Activated naive CD4-positive, alpha-beta T cell treated with anti-CD3 and anti-CD28 coated beads, Interleukin-2, amount 50 U/mL, for 24 hours (primary cell): Measurements from ENCODE around the gene URM1.

Experiments
- H3K27ac Mint-ChIP-seq: one replicate; pipeline ENCODE4 v1.8.0; 2021; ENCODE audit warnings: mild to moderate bottlenecking, mixed read lengths
- H3K27me3 Mint-ChIP-seq: one replicate; pipeline ENCODE4 v1.8.0; 2021; ENCODE audit warnings: mixed read lengths
- H3K36me3 Mint-ChIP-seq: one replicate; pipeline ENCODE4 v1.8.0; 2021; ENCODE audit warnings: mixed read lengths
- H3K4me1 Mint-ChIP-seq: one replicate; pipeline ENCODE4 v1.8.0; 2021; ENCODE audit warnings: mixed read lengths
- H3K4me3 Mint-ChIP-seq: one replicate; pipeline ENCODE4 v1.8.0; 2021; ENCODE audit warnings: mild to moderate bottlenecking, mixed read lengths
- H3K9me3 Mint-ChIP-seq: one replicate; pipeline ENCODE4 v1.8.0; 2021; ENCODE audit warnings: mixed read lengths

URM1 gene

GRCh38 chr9:128340691-128341434, 30.3 kb upstream of the URM1 start:
- Mint-ChIP-seq H3K27ac (peak overlapping the region; percentile 91), H3K4me1 (peaks cover 9% of the 10 kb centered on the region), H3K9me3 (no peaks in the 10 kb centered on the region), H3K36me3 (no peaks in the 10 kb centered on the region), H3K27me3 (no peaks in the 10 kb centered on the region), H3K4me3 (peak overlapping the region; percentile 92)

- no peaks in the 10 kb centered on the region for H3K9me3 Mint-ChIP-seq
Measured at GRCh38 chr9:128341435-128341849, 29.7 kb upstream of the URM1 start.

DNA sequence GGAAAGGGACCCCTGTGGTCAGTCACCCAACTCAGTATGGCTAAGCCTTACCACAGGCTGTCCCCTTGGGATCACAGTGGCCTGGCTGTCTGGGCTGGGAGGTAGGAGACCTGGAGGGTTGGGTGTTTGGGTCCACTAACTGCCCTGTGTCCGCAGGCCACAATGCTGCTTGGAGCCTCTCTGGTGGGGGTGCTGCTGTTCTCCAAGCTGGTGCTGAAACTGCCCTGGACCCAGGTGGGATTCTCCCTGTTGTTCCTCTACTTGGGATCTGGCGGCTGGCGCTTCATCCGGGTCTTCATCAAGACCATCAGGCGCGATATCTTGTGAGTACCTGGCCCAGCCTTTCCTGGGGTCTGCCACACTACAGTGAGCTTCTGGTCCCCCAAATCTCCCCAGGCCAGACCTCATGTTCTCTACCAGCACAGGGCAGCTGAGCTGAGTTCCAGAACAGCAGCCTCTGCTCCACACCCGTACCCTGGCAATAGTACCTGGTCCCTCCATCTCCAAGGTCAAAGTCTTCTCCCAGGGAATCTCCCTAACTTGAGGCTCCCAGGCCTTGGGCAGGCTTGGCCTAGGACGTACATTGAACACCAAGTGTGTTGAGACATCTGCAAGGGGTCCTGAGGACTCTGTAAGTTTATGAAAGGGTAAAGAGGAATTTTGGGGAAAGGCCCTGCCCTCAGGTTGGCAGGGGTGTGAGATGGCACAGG, 28.0 kb upstream of the URM1 start:
- no peak overlapping the region for H3K4me3 Mint-ChIP-seq
- peaks cover 9% of the 10 kb centered on the region for H3K4me1 Mint-ChIP-seq
- no peak overlapping the region for H3K27ac Mint-ChIP-seq
- H3K27me3 Mint-ChIP-seq = no peaks in the 10 kb centered on the region
- no peaks in the 10 kb centered on the region for H3K9me3 Mint-ChIP-seq
- H3K36me3 Mint-ChIP-seq = no peaks in the 10 kb centered on the region

More at GRCh38 chr9:128341435-128341849, 29.7 kb upstream of the URM1 start:
- H3K27ac Mint-ChIP-seq = peak overlapping the region; percentile 91
- peaks cover 9% of the 10 kb centered on the region for H3K4me1 Mint-ChIP-seq
- no peaks in the 10 kb centered on the region for H3K36me3 Mint-ChIP-seq
- H3K27me3 Mint-ChIP-seq = no peaks in the 10 kb centered on the region
- peak overlapping the region; percentile 92 for H3K4me3 Mint-ChIP-seq

GRCh38 chr9:128343855-128344254, 27.3 kb upstream of the URM1 start:
- no peaks in the 10 kb centered on the region for H3K9me3 Mint-ChIP-seq
- no peaks in the 10 kb centered on the region for H3K36me3 Mint-ChIP-seq
- H3K4me1 Mint-ChIP-seq = peaks cover 9% of the 10 kb centered on the region
- no peaks in the 10 kb centered on the region for H3K27me3 Mint-ChIP-seq
- H3K27ac Mint-ChIP-seq = no peak overlapping the region
- no peak overlapping the region for H3K4me3 Mint-ChIP-seq

DNA sequence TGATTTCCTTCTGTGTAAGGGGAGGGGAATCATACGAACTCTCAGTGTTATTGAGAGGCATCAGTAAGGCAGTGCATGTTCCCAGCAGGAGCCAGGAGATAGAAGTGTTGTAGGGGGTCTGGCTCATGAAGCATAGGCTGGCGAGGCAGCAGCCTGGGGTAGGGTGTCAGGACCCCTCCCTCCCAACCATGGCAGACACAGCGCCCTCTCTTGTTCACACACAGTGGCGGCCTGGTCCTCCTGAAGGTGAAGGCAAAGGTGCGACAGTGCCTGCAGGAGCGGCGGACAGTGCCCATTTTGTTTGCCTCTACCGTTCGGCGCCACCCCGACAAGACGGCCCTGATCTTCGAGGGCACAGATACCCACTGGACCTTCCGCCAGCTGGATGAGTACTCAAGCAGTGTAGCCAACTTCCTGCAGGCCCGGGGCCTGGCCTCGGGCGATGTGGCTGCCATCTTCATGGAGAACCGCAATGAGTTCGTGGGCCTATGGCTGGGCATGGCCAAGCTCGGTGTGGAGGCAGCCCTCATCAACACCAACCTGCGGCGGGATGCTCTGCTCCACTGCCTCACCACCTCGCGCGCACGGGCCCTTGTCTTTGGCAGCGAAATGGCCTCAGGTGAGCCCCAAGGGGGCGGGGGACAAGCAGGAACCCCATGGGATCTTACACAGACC, 26.1 kb upstream of the URM1 start:
- Mint-ChIP-seq H3K36me3 (no peaks in the 10 kb centered on the region), H3K4me3 (no peak overlapping the region), H3K27me3 (no peaks in the 10 kb centered on the region), H3K4me1 (peaks cover 9% of the 10 kb centered on the region), H3K9me3 (no peaks in the 10 kb centered on the region), H3K27ac (no peak overlapping the region)

DNA sequence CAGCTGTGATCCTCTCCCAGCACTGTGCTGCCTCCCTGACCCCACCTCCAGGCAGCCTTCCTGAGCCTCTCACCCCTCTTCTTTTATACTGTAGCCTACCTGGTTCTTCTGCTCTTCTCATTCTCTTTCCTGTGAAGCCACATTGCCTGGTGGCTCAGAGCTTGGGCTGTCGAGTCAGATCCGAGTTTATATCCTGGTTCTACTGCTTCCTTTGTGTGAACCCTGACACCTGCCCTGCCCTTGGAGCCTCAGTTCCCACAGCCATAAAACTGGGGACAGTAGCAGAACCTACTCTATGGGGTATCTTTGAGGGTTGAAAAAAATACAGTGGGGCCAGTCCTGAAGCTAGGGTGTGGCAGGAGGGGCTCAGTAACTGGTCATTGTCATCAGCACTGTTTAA, 22.0 kb upstream of the URM1 start:
- H3K36me3 Mint-ChIP-seq = peaks cover under 1% of the 10 kb centered on the region
- H3K4me1 Mint-ChIP-seq = no peaks in the 10 kb centered on the region
- H3K4me3 Mint-ChIP-seq = no peak overlapping the region

DNA sequence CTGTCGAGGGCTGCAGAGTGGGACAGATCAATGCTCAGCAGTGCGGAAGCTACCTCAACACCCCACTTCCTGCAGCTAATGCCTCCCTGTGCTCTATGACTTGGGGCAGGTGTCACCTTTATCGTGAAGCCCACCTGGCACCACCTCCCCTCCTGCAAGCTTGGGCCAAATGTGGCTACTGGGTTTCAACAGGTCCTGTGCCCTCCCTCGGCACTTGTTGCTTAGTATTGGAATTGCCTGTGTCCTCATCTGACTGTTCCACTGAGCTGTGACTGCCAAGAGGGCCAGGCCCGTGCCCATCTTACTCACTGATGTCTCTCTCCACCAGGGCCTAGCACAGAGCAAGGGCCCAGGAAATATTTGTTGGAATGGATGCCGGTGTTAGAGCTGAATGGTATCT, 21.4 kb upstream of the URM1 start:
- no peaks in the 10 kb centered on the region for H3K4me1 Mint-ChIP-seq
- H3K27ac Mint-ChIP-seq = no peak overlapping the region
- H3K9me3 Mint-ChIP-seq = no peaks in the 10 kb centered on the region
- H3K36me3 Mint-ChIP-seq = peaks cover 1% of the 10 kb centered on the region
- H3K27me3 Mint-ChIP-seq = no peaks in the 10 kb centered on the region
- no peak overlapping the region for H3K4me3 Mint-ChIP-seq

More for the DNA sequence above, 22.0 kb upstream of the URM1 start:
- no peaks in the 10 kb centered on the region for H3K27me3 Mint-ChIP-seq
- no peaks in the 10 kb centered on the region for H3K9me3 Mint-ChIP-seq
- no peak overlapping the region for H3K27ac Mint-ChIP-seq

DNA sequence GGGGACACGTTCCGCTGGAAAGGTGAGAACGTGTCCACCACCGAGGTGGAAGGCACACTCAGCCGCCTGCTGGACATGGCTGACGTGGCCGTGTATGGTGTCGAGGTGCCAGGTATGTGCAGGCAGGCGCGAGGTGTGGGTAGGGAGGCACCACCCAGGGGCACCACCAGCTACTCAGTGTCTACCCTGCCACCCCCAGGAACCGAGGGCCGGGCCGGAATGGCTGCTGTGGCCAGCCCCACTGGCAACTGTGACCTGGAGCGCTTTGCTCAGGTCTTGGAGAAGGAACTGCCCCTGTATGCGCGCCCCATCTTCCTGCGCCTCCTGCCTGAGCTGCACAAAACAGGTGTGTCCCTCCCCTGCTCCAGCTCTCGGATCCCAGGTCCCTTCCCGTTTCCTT, 15.7 kb upstream of the URM1 start:
- no peaks in the 10 kb centered on the region for H3K4me1 Mint-ChIP-seq
- no peak overlapping the region for H3K27ac Mint-ChIP-seq
- H3K27me3 Mint-ChIP-seq = no peaks in the 10 kb centered on the region
- H3K4me3 Mint-ChIP-seq = no peak overlapping the region
- H3K36me3 Mint-ChIP-seq = peaks cover 4% of the 10 kb centered on the region
- no peaks in the 10 kb centered on the region for H3K9me3 Mint-ChIP-seq

DNA sequence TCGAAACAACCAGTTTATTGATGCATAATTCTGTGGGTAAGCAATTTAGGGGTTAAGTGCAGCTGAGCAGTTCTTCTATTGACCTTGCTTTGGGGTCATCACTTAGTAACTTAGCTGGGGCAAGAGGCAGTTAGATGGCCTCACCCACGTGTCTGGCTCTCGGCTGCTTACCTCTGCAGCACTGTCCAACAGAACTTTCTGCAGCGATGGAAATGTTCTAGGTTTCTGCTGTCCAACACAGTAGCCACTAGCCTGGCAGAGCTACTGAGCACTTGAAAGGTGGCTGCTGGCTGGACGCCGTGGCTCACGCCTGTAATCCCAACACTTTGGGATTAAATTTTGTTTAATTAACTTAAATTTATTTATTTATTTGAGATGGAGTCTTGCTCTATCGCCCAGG, 13.1 kb upstream of the URM1 start:
- Mint-ChIP-seq H3K4me3 (no peak overlapping the region), H3K27me3 (no peaks in the 10 kb centered on the region), H3K36me3 (peaks cover 4% of the 10 kb centered on the region), H3K4me1 (peaks cover 8% of the 10 kb centered on the region), H3K27ac (no peak overlapping the region), H3K9me3 (no peaks in the 10 kb centered on the region)

- Mint-ChIP-seq H3K4me1 (peaks cover 8% of the 10 kb centered on the region), H3K27ac (no peak overlapping the region), H3K4me3 (no peak overlapping the region), H3K27me3 (no peaks in the 10 kb centered on the region), H3K9me3 (no peaks in the 10 kb centered on the region), H3K36me3 (peaks cover 4% of the 10 kb centered on the region)
Measured at GRCh38 chr9:128358861-128359260, 12.3 kb upstream of the URM1 start.

DNA sequence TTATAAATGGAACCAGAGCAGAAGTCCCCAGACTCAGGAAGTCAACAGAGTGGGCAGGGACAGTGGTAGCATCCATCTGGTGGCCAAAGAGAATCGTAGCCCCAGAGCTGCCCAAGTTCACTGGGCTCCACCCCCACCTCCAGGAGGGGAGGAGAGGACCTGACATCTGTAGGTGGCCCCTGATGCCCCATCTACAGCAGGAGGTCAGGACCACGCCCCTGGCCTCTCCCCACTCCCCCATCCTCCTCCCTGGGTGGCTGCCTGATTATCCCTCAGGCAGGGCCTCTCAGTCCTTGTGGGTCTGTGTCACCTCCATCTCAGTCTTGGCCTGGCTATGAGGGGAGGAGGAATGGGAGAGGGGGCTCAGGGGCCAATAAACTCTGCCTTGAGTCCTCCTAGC, 10.3 kb upstream of the URM1 start:
- Mint-ChIP-seq H3K36me3 (peaks cover 2% of the 10 kb centered on the region), H3K4me3 (no peak overlapping the region), H3K9me3 (no peaks in the 10 kb centered on the region), H3K4me1 (peaks cover 16% of the 10 kb centered on the region), H3K27ac (no peak overlapping the region), H3K27me3 (no peaks in the 10 kb centered on the region)

- peaks cover 16% of the 10 kb centered on the region for H3K4me1 Mint-ChIP-seq
- no peak overlapping the region for H3K27ac Mint-ChIP-seq
- H3K9me3 Mint-ChIP-seq = no peaks in the 10 kb centered on the region
- no peaks in the 10 kb centered on the region for H3K36me3 Mint-ChIP-seq
- peak overlapping the region; percentile 85 for H3K4me3 Mint-ChIP-seq
- no peaks in the 10 kb centered on the region for H3K27me3 Mint-ChIP-seq
Measured at GRCh38 chr9:128361296-128361985, 9.7 kb upstream of the URM1 start.

DNA sequence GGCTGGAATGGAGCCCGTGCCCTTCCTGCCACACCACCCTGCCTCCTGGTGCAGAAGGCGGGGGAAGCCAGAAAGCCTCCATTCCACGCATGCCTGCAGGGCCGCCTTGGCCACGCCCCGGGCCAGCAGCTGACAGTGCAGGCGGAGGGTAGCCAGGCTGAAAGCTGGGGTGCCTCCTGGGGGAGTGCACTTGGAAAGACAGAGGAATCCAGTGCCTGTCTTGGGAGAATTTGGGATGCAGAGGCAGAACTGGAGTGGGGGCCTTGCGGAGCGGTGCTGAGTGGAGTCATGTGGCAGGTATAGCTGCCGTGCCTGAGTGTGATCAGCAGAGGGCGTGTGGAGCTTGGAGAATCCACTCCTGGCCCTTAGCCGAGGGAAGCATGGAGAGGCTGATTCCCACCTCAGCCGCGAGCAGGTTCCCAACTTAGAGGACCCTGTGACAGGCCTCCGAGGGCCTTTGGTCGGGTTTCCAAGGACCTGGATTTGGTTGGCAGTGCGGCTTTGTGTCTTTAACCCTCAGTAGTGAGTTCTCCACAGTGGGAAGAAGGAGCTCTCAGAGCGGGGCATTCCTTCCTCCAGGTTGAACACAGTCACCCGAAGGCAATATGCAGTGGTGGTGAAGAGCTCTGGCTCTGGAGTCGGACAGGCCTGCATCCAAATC, 9.1 kb upstream of the URM1 start:
- Mint-ChIP-seq H3K9me3 (no peaks in the 10 kb centered on the region), H3K4me1 (peaks cover 16% of the 10 kb centered on the region), H3K27me3 (no peaks in the 10 kb centered on the region), H3K36me3 (no peaks in the 10 kb centered on the region), H3K27ac (no peak overlapping the region), H3K4me3 (peak overlapping the region; percentile 85)

- no peak overlapping the region for H3K4me3 Mint-ChIP-seq
- peaks cover 16% of the 10 kb centered on the region for H3K4me1 Mint-ChIP-seq
- no peaks in the 10 kb centered on the region for H3K36me3 Mint-ChIP-seq
- no peaks in the 10 kb centered on the region for H3K9me3 Mint-ChIP-seq
- H3K27ac Mint-ChIP-seq = no peak overlapping the region
- H3K27me3 Mint-ChIP-seq = no peaks in the 10 kb centered on the region
Measured at GRCh38 chr9:128362774-128363173, 8.4 kb upstream of the URM1 start.

- Mint-ChIP-seq H3K36me3 (no peaks in the 10 kb centered on the region), H3K9me3 (no peaks in the 10 kb centered on the region), H3K27ac (peak overlapping the region; percentile 55), H3K4me3 (no peak overlapping the region), H3K4me1 (peaks cover 22% of the 10 kb centered on the region), H3K27me3 (no peaks in the 10 kb centered on the region)
Measured at GRCh38 chr9:128365525-128365924, 5.6 kb upstream of the URM1 start.
